ENCODE data around the gene MAP2K3.
"Not testable (repeated sequence)": the region's sequence is repeated elsewhere in the genome, so short reads cannot be mapped to it uniquely, and the experiment has no call there.

MAP2K3 gene

GRCh38 chr17:21296097-21297025, 11.8 kb downstream of the MAP2K3 start:
- DNase-seq (ENCODE audit: low read depth), result no peak

- no peak for DNase-seq (ENCODE audit: low read depth)
Observed at GRCh38 chr17:21297026-21297520, 12.6 kb downstream of the MAP2K3 start.

- DNase-seq (ENCODE audit: low read depth), result no peak
Observed at GRCh38 chr17:21297597-21297996, 13.1 kb downstream of the MAP2K3 start.

DNA sequence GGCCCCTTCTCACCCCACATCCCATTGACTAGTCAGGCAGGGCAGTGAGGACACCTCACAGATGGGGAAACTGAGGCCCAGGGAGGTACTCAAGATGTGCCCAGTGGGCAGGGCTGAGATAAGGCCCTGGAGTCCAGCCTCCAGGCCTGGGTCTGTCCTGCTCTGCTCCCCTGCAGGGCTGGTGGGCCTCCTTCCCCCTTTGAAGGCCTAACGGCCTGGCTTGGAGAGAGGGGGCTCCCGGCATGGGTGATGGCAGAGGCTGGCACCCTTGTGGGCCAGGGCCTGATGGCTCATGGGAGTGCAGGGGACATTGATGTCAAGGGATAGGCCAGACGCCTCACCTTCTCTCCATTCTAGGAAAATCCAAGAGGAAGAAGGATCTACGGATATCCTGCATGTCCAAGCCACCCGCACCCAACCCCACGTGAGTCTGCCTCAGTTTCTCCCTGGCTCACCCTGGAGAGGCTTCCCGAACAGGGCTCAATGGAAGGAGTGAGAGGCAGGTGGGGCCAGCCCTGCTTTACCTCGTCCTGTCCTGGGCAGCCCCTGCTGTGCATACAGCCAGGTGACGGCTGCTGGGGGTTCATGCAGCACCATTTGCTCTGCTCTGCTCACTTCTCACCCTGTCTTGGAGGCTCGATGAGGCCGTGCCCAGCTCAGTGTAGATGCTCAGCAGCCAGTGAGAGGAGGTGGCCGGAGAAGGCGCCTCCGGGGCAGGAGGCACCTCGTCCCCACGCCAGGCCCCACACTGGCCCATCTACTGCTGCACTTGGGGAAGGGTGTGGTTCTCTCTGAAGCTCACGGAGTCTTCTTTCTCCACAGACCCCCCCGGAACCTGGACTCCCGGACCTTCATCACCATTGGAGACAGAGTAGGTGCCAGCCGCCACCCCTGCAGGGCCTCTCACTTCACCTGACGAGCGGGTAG, 13.8 kb downstream of the MAP2K3 start:
- no peak for DNase-seq (ENCODE audit: low read depth)

DNA sequence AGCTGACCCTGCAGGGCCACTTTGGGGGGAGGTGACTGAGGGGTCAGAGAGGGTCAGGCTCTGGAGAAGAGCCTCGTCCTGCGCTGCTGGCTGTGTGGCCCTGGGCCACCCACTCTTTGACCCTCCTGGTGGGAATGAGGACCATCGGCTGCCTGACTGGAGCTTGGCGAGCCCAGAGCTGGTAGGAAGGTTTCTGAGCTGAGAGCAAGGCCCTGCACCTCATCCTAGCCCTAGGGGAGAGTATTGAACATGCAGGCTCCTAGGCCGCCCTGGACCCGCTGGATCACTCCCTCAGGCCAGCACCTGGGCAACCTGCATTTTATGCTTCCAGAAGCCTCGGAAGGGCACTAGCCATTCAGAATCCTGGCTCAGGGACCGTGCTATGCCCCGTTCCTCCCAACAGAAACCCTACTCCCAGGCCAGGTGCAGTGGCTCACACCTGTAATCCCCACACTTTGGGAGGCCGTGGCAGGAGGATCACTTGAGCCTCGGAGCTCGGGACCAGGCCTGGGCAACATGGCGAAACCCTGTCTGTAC, 14.5 kb downstream of the MAP2K3 start:
- DNase-seq (ENCODE audit: low read depth), result no peak

DNA sequence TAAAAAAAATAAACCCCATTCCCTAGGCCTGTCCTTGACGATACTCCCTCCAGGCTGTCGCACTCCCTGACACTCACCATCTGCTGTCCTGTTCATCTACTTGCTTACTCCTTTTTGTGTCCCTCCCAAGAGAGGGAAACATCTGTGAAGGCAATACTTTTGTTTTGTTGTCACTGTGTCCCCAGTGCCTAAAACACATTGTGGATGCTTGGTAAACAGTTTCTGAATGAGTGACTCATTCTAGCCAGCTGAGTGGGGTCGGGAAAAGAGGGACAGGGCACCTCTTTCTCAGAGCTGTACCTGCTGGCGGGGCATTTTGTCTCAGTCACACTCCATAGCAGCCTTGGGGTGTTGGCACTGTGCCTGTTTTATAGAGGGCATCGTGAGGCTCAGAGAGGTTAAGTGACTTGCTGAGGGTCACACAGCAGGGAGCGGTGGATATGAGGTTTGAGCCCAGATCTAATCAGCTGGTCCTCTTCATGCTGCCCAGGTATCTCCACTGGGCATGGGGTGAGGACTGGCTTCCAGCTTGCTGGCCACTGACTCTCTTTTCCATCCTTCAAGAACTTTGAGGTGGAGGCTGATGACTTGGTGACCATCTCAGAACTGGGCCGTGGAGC, 15.6 kb downstream of the MAP2K3 start:
- DNase-seq (ENCODE audit: low read depth), result no peak

DNA sequence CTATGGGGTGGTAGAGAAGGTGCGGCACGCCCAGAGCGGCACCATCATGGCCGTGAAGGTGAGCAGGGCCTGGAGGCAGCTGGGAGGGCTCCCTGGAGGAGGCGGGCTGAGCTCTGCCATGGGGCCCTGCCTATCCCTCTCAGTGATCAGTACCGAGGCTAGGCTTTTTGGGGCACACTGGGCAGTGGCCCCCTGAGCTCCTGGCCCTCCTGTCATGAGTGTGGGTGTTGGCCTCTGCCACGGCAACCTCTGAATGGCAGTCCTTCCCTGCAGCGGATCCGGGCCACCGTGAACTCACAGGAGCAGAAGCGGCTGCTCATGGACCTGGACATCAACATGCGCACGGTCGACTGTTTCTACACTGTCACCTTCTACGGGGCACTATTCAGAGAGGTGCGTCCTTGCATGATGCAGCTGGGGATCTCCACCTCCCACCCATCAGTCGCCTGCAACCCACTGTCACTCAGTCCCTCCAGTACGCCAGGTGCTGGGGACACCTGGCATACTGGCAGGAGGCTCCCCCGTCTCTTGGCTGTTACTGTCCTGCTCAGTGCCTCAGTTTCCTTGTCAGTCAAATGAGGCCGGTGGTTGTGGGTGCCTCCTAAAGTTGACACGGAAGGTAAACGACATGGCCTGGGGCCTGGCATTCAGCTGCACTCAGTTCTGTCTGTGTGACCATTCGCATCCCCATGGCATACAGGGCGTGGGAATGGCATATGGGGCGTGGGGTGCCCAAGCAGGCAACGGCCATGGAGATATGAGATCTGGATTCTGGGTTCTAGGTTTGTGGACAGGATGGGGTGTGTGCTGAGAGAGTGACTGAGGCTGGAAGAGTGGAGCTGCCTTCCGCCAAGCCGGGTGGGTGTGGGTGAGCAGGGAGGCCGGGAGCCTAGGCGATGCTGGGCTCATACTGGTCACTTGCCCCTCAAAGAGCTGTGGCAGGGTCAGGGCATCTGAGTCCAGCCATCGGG, 16.4 kb downstream of the MAP2K3 start:
- no peak for DNase-seq (ENCODE audit: low read depth)

GRCh38 chr17:21301593-21302550, 17.4 kb downstream of the MAP2K3 start:
- DNase-seq (ENCODE audit: low read depth), result no peak

- no peak for DNase-seq (ENCODE audit: low read depth)
Observed at GRCh38 chr17:21302711-21303425, 18.4 kb downstream of the MAP2K3 start.

GRCh38 chr17:21303441-21304065, 19.0 kb downstream of the MAP2K3 start:
- no peak for DNase-seq (ENCODE audit: low read depth)

DNA sequence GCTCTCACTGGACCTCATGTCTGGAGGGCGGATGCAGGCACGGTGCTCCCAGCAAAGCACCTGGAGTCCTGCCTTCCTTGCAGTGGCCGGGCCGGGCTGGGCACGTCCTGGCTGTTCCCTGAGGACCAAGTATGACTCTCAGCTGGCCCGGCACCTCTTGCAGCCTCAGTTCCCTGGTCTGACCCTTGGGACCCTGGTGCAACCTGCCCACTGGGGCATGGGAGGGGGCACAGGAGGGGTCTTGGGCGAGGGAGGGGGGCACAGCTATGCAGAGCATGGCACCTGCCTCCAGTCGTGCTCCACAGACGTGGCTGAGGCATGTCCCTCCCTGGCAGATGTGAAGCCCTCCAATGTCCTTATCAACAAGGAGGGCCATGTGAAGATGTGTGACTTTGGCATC, 19.6 kb downstream of the MAP2K3 start:
- no peak for DNase-seq (ENCODE audit: low read depth)

GRCh38 chr17:21304551-21305151, 20.1 kb downstream of the MAP2K3 start:
- DNase-seq (ENCODE audit: low read depth), result not testable (repeated sequence)

DNA sequence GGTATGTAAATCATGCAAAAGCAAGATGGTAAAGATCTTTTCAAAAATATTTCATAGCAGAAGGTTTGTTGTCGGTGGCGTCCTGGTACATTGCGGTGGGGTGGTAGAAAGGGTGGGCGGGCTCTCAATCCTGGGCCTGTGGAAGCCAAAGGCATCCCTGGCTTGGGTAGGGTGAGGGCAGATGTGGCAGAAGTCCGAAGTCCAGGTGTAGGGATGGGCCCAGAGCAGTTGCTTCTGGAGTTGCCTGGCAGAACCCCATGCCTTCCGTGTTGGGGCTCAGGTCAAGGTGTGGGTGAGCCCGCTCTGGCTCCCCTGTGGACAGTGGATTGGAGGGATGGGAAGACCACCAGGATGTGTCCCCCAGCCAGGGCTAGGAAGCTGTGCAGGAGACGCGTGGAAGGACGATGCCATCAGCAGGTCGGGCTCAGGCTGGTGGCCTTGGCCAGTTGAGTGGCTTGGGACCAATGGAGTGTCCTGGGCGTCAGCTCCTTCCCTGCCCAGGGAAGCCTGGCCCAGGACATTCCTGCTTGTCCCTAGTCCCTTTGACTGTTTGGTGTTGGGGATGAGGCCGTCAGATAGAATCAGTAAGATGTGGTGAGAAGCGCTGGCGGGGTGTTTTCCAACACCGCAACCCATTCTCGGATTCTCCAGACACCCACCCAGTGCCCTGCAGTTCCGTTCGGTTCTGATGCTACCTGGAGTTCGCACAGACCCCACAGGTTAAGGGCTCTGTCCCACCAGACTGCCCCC, 21.1 kb downstream of the MAP2K3 start:
- DNase-seq (ENCODE audit: low read depth), result not testable (repeated sequence)

DNA sequence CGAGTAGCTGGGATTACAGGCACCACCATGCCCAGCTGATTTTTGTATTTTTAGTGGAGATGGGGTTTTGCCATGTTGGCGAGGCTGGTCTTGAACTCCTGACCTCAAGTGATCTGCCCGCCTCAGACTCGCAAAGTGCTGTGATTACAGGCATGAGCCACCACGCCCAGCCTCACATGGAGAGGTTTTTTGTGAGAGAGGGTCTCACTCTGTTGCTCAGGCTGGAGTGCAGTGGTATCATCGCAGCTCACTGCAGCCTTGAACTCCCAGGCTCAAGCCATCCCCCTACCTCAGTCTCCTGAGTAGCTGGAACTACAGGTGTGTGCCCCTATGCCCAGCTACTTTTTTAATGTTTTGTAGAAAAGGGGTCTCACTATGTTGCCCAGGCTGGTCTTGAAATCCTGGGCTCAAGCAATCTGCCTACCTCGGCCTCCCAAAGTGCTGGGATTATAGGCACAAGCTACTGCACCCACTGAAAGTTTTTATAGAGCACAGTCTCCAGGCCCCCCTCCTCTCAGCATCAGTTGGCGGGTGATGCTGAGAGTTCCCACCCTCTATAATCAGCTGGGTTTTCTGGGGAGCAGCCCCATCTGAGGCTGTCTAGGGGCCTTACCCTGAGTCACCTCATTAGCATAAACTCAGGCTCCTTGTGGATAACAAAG, 22.2 kb downstream of the MAP2K3 start:
- DNase-seq (ENCODE audit: low read depth), result not testable (repeated sequence)

DNA sequence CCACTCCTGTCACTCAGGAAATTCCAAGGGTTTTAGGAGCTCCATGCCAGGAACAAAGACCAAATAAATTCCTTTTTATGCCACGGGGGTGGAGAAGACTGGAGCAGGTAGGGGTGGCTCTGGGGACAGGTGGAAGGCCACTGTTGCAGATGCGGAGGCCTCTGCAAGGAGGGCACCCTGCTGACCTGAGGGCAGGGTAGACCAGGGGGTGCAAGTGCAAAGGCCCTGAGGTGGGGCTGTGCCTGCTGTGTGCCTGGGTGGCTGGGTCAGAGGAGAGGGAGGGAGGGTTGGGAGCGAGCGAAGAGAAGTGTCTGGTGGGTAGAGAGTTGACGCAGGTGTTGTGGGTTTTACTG, 22.7 kb downstream of the MAP2K3 start:
- DNase-seq (ENCODE audit: low read depth), result not testable (repeated sequence)

DNA sequence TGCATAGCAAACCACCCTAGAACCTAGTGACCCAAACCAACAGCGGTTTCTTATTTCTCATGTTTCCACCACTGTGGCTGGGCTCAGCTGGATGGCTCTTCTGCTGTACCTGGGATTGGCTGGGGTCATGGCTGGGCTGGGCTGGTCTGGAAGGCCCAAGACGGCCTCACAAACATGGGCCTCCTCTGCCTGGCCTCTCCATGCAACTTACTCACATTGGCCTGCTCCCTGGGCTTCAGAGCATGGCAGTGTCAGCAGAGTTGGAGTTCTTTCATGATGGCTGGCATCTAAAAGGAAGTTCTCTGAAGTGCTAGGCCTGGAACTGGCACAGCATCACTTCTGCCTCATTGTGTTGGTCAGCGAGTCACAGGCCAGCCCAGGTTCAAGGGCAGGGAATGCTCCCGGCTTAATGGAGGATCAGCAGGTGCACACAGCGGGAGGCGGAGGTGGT, 24.4 kb downstream of the MAP2K3 start:
- not testable (repeated sequence) for DNase-seq (ENCODE audit: low read depth)
